NCI-H2227 treated with DMSO at 0.1 percent for 48 hours (cell line): ENCODE results near the gene MED15.
A peak's percentile ranks its signal among the peaks of the same experiment; 100 is the strongest.
"Not testable (repeated sequence)": the region's sequence is repeated elsewhere in the genome, so short reads cannot be mapped to it uniquely, and the experiment has no call there.

ENCODE experiments used
- DNase-seq: peaks from one replicate; lab custom pipeline; 2025; lab: John Stamatoyannopoulos, UW

The MED15 gene

DNA sequence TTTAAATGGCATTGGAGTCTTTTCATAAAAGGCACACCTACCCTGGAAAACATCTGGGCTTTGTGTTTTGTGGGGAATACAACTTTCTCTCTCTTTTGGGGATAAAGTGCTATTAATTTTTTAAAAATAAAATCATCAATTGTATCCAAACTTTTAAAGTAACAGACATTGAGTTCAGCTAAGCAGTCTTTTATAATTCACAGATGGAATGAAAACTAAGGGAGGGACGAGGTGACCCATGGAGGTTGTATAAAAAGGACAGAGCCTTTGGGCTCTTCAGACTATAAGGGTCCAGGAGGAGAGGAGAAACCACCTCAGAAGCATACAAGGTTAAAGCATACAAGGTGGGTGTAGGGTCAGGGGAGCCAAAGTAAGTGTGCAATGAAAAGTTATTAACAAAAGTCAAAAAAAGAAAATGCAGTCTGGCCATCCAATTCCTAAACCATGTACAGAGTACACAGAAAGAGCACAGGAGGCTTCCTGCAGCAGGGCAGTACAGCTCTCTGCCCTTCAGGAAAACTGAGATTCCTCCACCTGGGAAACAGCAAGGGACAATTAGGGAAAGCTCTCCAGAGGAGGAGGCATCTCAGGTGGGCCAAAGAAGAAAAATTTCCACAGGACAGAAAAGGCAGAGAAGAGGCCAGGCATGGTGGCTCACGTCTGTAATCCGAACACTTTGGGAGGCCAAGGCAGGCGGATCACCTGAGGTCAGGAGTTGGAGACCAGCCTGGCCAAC, 22.3 kb upstream of the MED15 start:
- no peak for DNase-seq

GRCh38 chr22:20486229-20486628, 21.2 kb upstream of the MED15 start:
- no peak for DNase-seq

GRCh38 chr22:20487715-20488114, 19.7 kb upstream of the MED15 start:
- no peak for DNase-seq

- no peak for DNase-seq
Observed at GRCh38 chr22:20488946-20489345, 18.5 kb upstream of the MED15 start.

GRCh38 chr22:20490183-20490940, 17.0 kb upstream of the MED15 start:
- no peak for DNase-seq

DNA sequence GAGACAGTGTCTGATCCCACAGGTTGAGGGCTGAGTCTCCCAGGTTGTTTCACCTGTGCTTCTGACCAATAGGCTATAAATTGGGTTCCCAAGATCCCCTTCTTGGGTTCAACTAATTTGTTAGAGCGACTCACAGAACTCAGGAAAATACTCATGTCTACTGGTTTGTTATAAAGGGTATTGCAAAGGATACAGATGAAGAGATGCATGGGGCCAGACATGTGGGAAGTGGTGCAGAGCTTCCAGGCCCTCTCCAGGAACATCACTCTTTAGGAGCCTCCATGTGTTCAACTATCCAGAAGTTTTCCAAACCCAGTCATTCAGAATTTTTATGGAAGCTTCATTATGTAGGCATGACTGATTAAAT, 16.5 kb upstream of the MED15 start:
- DNase-seq, result no peak

- DNase-seq, result no peak
Observed at GRCh38 chr22:20491346-20491745, 16.1 kb upstream of the MED15 start.

GRCh38 chr22:20494978-20495860, 12.2 kb upstream of the MED15 start, which contains the start of gene KLHL22:
Gene KLHL22, minus strand, starts transcription at chr22:20495795. Its CDS starts 6,584 bp downstream, at chr22:20489211.
- no peak for DNase-seq

GRCh38 chr22:20495861-20496681, 11.3 kb upstream of the MED15 start:
- peak; percentile 88 for DNase-seq

DNA sequence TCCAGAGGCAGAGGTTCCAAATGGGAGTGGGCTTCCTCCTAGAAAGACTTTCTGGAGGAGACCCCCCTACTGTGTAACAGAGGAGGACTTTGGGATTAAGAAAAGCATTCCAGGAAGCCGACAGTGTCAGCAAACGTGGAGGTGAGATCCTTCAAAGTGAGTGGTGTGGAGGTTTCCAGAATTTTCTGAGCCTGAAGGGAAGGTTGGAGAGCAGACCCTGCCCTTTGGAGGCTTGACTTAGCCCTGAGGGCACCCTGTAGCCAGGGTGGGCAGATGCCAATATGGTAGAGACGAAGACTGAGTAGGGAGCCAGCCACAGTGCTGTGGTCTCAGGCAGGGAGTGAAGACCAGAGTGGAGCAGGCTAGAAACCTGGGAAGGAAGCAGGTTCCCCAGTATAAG, 10.0 kb upstream of the MED15 start:
- DNase-seq, result no peak

DNA sequence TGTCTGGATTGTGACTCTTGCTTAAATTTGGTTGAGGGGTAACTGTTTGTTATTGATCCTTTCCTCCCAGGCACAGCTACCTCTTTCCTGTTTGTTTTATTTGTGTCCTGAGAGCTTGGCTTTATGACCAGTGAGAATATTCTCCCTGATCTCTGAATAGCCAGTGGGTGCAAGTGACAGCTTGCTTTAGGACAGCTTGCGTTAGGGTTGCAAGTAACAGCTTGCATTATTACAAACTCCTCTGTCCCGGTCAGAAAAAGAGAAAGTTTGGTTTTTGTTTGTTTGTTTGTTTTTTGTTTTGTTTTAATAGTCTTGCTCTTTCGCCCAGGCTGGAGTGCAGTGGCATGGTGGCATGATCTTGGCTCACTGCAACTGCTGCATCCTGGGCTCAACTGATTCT, 8.5 kb upstream of the MED15 start:
- DNase-seq, result no peak

DNA sequence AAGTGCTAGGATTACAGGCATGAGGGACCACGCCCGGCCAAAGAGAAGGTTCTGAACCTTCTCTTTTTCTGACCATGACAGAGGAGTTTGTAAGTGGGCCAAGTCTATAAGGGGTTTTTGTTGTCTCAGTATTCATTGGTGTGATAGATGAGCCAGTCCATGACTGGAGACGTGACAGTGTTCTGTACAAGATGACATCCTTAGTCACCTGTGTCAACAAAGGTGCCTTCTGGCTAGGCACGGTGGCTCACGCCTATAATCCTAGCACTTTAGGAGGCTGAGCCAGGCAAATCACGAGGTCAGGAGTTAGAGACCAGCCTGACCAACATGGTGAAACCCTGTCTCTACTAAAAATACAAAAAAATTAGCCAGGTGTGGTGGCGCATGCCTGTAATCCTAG, 7.6 kb upstream of the MED15 start:
- no peak for DNase-seq

DNA sequence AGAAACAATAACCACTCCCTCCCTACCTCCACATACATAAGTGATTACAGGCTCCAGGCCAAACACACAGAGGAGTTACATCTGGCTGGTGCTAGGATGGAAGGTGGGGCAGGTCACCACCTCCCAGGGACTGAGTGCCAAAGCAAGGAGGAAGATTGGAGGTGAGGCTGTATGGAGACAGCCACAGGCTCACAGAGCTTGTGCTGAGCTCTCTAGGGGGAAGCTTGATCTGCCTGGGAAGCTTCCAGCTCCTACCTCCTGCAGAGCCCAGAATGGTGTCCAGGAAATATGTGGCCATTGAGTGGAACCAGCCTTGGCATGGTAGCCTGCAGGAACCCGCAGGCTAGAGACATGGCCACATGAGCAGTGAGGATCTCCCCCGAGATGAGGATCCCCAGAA, 3.6 kb upstream of the MED15 start:
- DNase-seq, result no peak

DNA sequence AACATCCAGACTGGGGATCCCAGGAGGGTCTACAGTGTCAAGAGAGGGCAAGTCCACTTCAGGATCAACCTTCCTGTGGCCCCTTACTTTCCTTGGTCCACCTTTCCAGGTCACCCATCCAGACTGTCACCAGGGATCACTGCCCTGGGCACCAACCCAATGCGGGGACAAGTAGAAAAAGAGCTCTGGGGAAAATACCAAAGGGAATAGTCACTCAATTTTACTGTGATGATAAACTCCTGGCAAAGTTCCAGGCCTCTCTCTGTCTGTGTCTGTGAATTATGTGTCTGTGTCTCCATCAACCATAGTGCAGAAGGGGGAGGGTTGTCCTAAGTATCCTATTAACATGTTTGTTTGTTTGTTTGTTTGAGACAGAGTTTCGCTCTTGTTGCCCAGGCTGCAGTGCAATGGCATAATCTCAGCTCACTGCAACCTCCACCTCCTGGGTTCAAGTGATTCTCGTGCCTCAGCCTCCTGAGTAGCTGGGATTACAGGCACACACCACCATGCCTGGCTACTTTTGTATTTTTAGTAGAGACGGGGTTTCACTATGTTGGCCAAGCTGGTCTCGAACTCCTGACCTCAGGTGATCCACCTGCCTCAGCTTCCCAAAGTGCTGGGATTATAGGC, 3.0 kb upstream of the MED15 start:
- not testable (repeated sequence) for DNase-seq

DNA sequence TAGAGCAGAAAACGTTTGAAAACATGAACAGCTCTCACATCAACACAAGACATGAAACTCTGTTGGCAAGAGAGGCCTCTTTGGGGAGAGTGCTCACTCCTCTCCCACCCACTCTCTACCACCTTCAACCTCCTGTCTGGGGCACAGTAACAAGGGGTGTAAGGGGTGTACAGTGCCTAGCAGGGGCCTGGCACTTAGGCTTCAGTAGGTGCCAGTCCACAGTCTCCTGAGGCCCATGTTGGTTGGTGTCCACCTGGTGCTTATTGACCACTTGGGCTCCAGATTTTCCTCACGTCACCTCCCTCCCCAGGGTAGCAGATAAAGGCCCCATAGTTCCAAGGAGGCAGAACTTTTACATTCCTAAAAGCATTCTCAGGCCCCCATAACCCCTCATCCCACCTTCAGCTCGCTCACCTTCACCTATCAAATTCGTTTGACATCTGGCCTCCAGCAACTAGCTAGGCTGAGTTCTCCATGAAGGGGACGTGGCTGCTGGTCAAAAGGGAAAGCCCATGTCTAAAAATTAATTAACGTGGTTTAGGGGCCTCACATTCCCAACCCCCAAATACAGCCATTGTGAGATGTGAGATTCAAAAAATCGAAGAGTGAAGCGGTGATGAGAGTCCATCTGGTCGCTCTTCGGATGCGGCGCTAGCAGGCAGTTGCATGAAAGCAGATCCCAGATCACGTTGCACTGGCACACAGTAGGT, 712 bp upstream of the MED15 start:
- no peak for DNase-seq

GRCh38 chr22:20508067-20508755, 801 bp downstream of the MED15 start:
- DNase-seq, result not testable (repeated sequence)

DNA sequence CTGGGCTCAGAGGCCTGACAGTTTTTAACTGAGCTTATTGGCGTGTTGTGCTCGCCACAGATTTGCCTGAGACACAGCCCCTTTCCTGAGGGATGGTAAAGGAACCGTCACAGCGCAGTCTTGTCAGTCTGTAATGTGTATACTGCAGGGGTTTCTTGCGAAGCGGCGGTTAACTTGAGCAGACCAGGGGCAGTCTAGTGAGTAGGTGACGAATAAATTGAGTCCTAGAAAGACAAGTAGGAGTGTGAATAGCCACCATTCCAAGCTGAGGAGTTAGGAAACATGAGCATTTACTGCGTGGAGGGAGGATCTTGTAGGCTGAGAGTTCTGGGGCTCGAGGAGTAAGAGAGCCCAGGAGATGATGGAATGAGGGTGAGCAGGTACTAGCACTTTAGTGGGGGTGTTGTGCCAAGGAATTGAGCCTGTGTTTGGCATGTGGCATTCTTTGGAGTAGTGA, 1.4 kb downstream of the MED15 start:
- no peak for DNase-seq

- peak; percentile 49 for DNase-seq
Observed at GRCh38 chr22:20509344-20510047, 2.1 kb downstream of the MED15 start.
